Peyer's patch (tissue), 4 donors: ENCODE data around the gene XPNPEP2.

Source experiments
- POLR2A ChIP-seq, 2 donors: fragments of 450-650 bp; IDR thresholded peaks; one replicate each; pipeline ENCODE4 v1.5.1; 2017; ENCODE audit warnings: antibody characterized with exemption in 2 of 2, mild to moderate bottlenecking in 2 of 2, moderate library complexity in 2 of 2
- TF ChIP-seq, protein P1 (sequence below), 6 experiments: fragments of 450-650 bp in 4 of 6; fragments of 200-600 bp in 2 of 6; sonication (generic) in 1 of 6; IDR thresholded peaks; one replicate each; pipeline ENCODE4 v1.5.1; 2017 to 2019; ENCODE audit warnings: antibody characterized with exemption in 6 of 6, mild to moderate bottlenecking in 3 of 6, moderate library complexity in 1 of 6

DNA sequence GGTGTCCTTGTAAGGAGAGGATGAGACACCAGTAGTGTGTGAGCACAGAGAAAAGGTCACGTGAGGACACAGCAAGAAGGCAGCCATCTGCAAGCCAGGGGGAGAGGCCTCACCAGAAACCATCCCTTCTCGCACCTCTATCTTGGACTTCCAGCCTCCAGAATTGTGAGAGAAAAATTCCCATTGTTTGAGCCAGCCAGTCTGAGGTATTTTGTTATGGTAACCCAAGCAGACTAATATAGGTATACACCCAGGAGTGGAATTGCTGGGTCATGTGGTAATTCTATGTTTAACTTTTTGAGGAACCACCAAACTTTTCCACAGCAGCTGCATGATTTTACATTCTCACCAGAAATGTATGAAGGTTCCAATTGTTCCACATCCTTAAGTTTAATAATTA, 79.3 kb downstream of the XPNPEP2 start:
- TF ChIP-seq POLR2A (IDR thresholded peaks at IDR 0.05), result no peak
- TF ChIP-seq, protein P1, sequence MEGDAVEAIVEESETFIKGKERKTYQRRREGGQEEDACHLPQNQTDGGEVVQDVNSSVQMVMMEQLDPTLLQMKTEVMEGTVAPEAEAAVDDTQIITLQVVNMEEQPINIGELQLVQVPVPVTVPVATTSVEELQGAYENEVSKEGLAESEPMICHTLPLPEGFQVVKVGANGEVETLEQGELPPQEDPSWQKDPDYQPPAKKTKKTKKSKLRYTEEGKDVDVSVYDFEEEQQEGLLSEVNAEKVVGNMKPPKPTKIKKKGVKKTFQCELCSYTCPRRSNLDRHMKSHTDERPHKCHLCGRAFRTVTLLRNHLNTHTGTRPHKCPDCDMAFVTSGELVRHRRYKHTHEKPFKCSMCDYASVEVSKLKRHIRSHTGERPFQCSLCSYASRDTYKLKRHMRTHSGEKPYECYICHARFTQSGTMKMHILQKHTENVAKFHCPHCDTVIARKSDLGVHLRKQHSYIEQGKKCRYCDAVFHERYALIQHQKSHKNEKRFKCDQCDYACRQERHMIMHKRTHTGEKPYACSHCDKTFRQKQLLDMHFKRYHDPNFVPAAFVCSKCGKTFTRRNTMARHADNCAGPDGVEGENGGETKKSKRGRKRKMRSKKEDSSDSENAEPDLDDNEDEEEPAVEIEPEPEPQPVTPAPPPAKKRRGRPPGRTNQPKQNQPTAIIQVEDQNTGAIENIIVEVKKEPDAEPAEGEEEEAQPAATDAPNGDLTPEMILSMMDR (IDR thresholded peaks at IDR 0.05), result no peak
